HG02623 (cell line): Measurements from ENCODE around the gene PTMS.

Experiments
- ATAC-seq: cut with Tn5 transposase; IDR thresholded peaks from one replicate; pipeline ENCODE4 v1.9.1; 2021; ENCODE audit warnings: moderate library complexity; ENCODE audit not compliant: unreplicated experiment

PTMS gene

GRCh38 chr12:6771509-6772330, 5.6 kb downstream of the PTMS start:
- ATAC-seq = no peak

- no peak for ATAC-seq
Measured at GRCh38 chr12:6772331-6772695, 6.2 kb downstream of the PTMS start, which contains the start of gene LAG3. TSS of gene LAG3 (plus strand) at chr12:6772520. CDS start at chr12:6772853, 333 bp downstream.

GRCh38 chr12:6772726-6773589, 6.8 kb downstream of the PTMS start:
- no peak for ATAC-seq

DNA sequence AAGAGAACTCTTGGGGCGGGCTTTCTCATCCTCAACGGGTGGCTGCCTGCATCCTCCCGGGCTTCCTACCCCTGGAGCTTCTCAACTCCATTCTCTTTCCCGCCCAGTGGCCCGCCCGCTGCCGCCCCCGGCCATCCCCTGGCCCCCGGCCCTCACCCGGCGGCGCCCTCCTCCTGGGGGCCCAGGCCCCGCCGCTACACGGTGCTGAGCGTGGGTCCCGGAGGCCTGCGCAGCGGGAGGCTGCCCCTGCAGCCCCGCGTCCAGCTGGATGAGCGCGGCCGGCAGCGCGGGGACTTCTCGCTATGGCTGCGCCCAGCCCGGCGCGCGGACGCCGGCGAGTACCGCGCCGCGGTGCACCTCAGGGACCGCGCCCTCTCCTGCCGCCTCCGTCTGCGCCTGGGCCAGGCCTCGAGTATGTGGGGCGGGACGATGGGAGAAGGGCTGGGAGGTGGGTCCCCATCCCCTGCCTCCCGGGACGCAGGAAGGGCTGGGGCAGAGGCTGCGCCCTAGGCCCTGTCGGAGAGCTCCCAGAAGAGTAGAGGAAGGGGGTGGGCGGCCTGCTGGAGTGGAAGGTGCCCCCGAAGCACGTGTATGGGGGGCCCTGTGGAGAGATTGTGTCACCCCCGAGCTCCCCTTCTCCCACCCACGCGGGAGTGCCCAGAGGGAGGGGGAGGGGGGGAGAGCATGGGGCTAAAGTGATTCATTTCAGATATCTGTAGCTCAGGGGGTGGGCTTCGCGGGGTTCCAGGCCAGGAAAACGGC, 7.6 kb downstream of the PTMS start:
- ATAC-seq = no peak

DNA sequence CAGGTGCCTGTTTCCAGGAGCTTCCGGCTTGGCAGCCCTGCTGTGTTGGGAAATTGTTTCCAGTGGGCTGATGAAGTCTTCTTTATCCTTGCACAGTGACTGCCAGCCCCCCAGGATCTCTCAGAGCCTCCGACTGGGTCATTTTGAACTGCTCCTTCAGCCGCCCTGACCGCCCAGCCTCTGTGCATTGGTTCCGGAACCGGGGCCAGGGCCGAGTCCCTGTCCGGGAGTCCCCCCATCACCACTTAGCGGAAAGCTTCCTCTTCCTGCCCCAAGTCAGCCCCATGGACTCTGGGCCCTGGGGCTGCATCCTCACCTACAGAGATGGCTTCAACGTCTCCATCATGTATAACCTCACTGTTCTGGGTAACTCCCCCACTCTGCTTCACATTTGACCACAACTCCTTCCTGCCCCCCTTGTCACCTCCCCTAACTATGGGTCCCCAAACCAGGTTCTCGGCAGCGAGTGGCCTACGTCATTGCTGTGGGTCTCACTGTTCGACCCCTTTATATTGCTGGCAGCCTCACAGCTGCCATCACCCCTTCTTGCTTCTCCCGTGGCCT, 8.4 kb downstream of the PTMS start:
- no peak for ATAC-seq

GRCh38 chr12:6775185-6776174, 9.3 kb downstream of the PTMS start:
- no peak for ATAC-seq

DNA sequence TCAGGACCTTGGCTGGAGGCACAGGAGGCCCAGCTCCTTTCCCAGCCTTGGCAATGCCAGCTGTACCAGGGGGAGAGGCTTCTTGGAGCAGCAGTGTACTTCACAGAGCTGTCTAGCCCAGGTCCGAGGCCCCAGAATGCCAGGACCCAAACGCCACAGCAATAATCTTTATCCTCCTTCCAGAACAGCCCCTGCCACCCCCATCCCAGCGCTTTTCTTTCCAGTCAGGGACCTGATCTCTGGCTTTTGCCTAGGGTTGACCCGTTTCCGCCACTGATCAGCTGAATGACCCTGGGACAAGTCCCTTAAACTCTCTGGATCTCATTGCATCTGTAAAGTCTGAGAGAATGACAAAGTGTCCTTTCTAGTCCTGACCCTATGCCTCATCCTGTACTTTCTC, 11.2 kb downstream of the PTMS start:
- ATAC-seq = no peak

GRCh38 chr12:6778217-6778573, 12.0 kb downstream of the PTMS start:
- ATAC-seq = no peak

GRCh38 chr12:6778574-6779550, 12.7 kb downstream of the PTMS start:
- ATAC-seq = peak; percentile 76

DNA sequence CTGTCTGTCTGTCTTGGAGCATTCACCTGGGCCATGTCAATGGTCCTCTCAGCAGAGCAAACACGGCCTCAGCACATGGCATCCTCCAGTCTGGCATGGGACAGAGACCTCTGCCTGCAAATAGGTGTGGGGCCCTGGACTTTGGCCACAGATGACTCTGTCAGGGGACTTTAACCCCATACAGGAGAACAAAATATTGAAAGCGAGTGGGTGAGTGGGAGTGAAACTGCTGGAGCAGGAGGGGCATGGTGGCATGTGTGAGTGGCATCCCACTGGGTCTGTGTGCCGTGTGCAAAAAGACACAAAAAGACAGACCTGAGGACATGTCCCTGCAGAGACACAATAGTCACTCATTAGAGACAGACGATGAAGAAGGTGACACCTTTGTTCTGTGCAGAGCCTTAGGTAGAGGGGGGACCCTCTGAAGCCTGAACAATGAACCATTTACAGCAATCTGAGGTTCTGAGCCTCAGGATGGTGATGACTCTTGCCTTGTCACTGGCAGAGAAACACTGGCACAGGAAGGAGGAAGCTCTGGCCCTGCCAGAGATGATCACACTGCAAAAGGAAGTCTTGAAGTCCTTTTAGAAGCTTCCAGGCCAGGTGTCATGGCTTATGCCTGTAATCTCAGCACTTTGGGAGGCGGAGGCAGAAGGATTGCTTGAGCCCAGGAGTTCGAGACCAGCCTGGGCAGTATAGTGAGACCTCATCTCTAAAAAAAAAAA, 13.7 kb downstream of the PTMS start:
- no peak for ATAC-seq

DNA sequence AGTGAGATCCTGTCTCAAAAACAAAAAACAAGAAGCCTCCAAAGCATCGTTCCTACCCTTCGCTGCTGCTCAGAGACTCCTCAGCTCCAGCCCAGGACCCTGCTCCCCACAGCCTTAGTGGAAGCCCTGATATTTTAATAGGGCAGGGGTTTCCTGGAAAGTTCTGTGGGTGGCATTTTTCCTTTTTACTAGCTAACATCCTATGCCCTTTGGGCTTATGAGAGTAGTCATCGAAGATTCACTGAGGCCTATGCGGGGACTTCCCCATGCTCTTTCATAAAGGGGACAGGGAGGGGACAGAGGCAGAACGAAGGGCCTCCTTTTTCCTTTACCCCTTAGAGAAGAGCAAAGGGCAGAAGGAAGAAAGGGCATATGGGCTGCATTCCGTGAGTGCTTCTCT, 14.4 kb downstream of the PTMS start:
- no peak for ATAC-seq

DNA sequence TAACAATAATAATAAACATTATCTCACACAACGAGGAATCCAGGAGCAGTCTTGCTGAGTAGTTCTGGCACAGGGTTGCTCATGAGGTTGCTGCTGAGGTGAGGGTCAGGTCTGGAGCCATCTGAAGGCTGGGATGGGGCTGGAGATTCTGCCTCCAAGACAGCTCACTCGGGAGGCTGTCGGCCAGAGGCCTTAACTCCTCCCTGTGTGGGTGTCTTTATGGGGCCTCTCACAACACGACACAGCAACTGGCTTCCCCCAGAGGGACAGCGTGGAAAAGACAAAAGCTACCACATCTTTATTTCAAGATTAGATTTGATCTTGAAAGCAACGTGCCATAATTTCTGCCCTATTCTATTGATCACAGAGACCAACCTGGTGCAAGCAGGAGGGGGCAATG, 16.0 kb downstream of the PTMS start:
- ATAC-seq = no peak

- no peak for ATAC-seq
Measured at GRCh38 chr12:6782850-6783566, 16.8 kb downstream of the PTMS start.

- ATAC-seq = no peak
Measured at GRCh38 chr12:6783828-6784227, 17.7 kb downstream of the PTMS start.

DNA sequence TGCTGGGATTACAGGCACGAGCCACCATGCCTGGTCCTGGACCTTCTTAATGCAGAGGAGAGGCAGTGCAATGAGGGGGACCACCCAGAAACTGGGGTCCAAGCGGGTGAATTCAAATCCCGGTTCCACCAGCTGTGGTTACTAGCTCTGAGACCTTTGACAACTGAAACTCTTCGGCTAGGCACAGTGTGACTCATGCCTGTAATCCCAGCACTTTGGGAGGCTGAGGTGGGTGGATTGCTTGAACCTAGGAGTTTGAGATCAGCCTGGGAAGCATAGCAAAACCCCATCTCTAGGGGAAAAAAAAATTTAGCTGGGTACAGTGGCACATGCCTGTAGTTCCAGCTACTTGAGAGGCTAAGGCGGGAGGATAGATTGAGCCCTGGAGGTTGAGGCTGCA, 18.1 kb downstream of the PTMS start:
- no peak for ATAC-seq

- no peak for ATAC-seq
Measured at GRCh38 chr12:6784761-6785160, 18.6 kb downstream of the PTMS start.

DNA sequence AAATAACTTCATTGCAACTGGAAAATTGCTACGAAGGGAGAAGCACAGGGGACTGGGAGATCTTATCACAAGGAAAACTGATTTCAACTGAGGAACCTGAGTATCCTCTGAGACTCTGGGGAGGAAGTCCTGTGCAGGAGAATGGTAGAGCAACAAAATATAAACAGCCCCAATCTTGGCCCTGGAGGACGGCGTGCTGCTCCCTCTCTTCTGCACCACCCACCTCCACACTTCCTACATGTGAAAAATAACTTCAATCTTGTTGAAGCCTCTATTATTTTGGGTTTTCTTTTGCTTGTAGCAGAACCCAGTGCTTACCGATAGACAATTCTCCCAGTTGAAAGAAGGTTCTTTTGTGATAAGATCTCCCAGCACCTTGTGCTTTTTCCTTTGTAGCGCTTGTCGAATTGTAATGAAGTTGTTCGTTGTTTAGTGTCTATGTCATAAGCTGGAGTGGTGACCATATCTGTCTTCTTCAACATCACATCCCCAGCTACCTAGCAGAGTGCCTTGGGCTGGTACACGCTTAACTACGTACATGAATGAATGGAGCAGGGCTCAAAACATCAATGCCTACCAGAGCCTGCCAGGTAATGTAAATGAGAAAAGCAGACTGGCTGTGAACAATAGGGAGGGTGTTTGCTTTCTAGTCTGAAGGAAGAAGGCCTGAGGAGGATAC, 20.4 kb downstream of the PTMS start:
- ATAC-seq = no peak
